DND-41 (cell line): ENCODE data around the gene MNS1.

ENCODE experiments used
- CTCF ChIP-seq: IDR thresholded peaks from 2 replicates; pipeline ENCODE4 v1.5.1; 2012; ENCODE audit warnings: borderline replicate concordance, low read length, moderate library complexity, mild to moderate bottlenecking; ENCODE audit not compliant: poor library complexity, severe bottlenecking; ENCODE audit errors: extremely low read depth
- EZH2 ChIP-seq: IDR thresholded peaks from 3 replicates; pipeline ENCODE4 v1.6.1; 2012; ENCODE audit warnings: borderline replicate concordance, low read depth, mild to moderate bottlenecking, moderate library complexity, low read length, inconsistent platforms; ENCODE audit not compliant: severe bottlenecking

- TF ChIP-seq CTCF (no peak), EZH2 (no peak)
These were observed 4.0 kb downstream of the MNS1 start for GRCh38 chr15:56460947-56461346.
